T-helper 1 cell treated with Interleukin-12 subunit alpha and Interleukin-12 subunit beta and Interleukin-4 antibody, amounts not matched to agents 30 μg/mL and 1 μg/mL, for 36 hours (primary cell): ENCODE results near the gene COG7.
"Not testable (repeated sequence)": the region's sequence is repeated elsewhere in the genome, so short reads cannot be mapped to it uniquely, and the experiment has no call there.

ENCODE experiments used
- H3K27ac Mint-ChIP-seq: one replicate; pipeline ENCODE4 v1.8.0; 2021; ENCODE audit warnings: mild to moderate bottlenecking, mixed read lengths
- H3K27me3 Mint-ChIP-seq: one replicate; pipeline ENCODE4 v1.8.0; 2021; ENCODE audit warnings: low read depth, mixed read lengths
- H3K36me3 Mint-ChIP-seq: one replicate; pipeline ENCODE4 v1.8.0; 2021; ENCODE audit warnings: low read depth, mixed read lengths
- H3K4me1 Mint-ChIP-seq: one replicate; pipeline ENCODE4 v1.8.0; 2021; ENCODE audit warnings: low read depth, mixed read lengths
- H3K4me3 Mint-ChIP-seq: one replicate; pipeline ENCODE4 v1.8.0; 2021; ENCODE audit warnings: mild to moderate bottlenecking, moderate library complexity, mixed read lengths
- H3K9me3 Mint-ChIP-seq: one replicate; pipeline ENCODE4 v1.8.0; 2021; ENCODE audit warnings: mixed read lengths

COG7 gene

GRCh38 chr16:23377071-23377931 is 75.7 kb downstream of the COG7 start:
- Mint-ChIP-seq H3K9me3 (no peaks in the 10 kb centered on the region), H3K27me3 (no peaks in the 10 kb centered on the region), H3K36me3 (no peaks in the 10 kb centered on the region), H3K4me3 (no peak overlapping the region), H3K27ac (no peak overlapping the region), H3K4me1 (no peaks in the 10 kb centered on the region)

- Mint-ChIP-seq H3K4me3 (no peak overlapping the region), H3K27ac (no peak overlapping the region), H3K9me3 (no peaks in the 10 kb centered on the region), H3K4me1 (no peaks in the 10 kb centered on the region), H3K36me3 (no peaks in the 10 kb centered on the region), H3K27me3 (no peaks in the 10 kb centered on the region)
Measured at GRCh38 chr16:23375643-23376042, 77.3 kb downstream of the COG7 start.

GRCh38 chr16:23374721-23375510 is 78.1 kb downstream of the COG7 start:
- H3K27ac Mint-ChIP-seq = no peak overlapping the region
- H3K36me3 Mint-ChIP-seq = no peaks in the 10 kb centered on the region
- no peaks in the 10 kb centered on the region for H3K4me1 Mint-ChIP-seq
- no peaks in the 10 kb centered on the region for H3K9me3 Mint-ChIP-seq
- no peaks in the 10 kb centered on the region for H3K27me3 Mint-ChIP-seq
- H3K4me3 Mint-ChIP-seq = no peak overlapping the region

- H3K4me3 Mint-ChIP-seq = no peak overlapping the region
- no peaks in the 10 kb centered on the region for H3K9me3 Mint-ChIP-seq
- no peak overlapping the region for H3K27ac Mint-ChIP-seq
- H3K27me3 Mint-ChIP-seq = no peaks in the 10 kb centered on the region
- H3K36me3 Mint-ChIP-seq = no peaks in the 10 kb centered on the region
- no peaks in the 10 kb centered on the region for H3K4me1 Mint-ChIP-seq
Measured at GRCh38 chr16:23373436-23374219, 79.4 kb downstream of the COG7 start.

DNA sequence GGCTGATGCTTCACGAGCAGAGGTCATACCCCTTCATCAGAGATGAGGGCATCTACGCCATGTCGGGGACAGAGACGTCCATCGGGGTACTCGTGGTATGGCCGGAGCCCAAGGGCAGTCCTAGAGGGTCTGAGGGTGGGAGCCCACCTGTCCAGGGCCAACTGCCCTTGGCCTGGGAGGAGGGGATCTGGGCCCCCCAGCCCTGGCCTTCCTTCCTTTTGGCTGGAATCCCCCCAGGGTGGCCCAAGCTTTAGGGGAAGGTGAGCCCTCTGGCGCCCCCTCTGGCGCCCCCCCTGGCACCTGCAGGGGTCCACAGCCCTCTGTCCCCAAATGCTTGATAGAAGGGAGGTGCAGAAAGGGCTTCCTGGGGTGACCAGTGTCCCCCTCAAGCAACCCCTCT is 81.6 kb downstream of the COG7 start:
- no peaks in the 10 kb centered on the region for H3K9me3 Mint-ChIP-seq

GRCh38 chr16:23369416-23369815 is 83.6 kb downstream of the COG7 start:
- Mint-ChIP-seq H3K4me1 (peaks cover 9% of the 10 kb centered on the region), H3K9me3 (no peaks in the 10 kb centered on the region), H3K36me3 (no peaks in the 10 kb centered on the region), H3K27me3 (no peaks in the 10 kb centered on the region), H3K4me3 (no peak overlapping the region), H3K27ac (no peak overlapping the region)

More for the DNA sequence above, 81.6 kb downstream of the COG7 start:
- Mint-ChIP-seq H3K27ac (no peak overlapping the region), H3K4me1 (no peaks in the 10 kb centered on the region), H3K36me3 (no peaks in the 10 kb centered on the region), H3K27me3 (no peaks in the 10 kb centered on the region), H3K4me3 (no peak overlapping the region)

DNA sequence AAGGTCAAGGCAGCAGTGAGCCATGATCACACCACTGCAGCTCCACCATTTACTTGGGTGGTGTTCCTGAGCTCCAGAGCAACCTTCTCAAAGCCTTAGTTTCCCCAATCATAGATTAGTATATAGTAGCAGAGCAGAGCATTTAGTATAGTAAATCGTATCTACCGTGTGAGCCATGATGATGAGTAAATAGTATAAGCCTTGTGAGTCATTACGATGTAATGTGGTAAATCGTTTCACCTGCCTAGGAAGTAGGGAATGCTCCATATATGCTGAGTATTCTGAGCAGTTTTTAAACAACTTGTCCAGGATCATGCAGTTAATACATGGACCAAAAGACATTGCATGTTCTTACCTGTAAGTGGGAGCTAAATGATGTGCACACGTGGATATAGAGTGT is 84.5 kb downstream of the COG7 start:
- Mint-ChIP-seq H3K4me1 (peaks cover 9% of the 10 kb centered on the region), H3K36me3 (no peaks in the 10 kb centered on the region), H3K4me3 (no peak overlapping the region), H3K27ac (no peak overlapping the region), H3K27me3 (no peaks in the 10 kb centered on the region), H3K9me3 (no peaks in the 10 kb centered on the region)

- no peak overlapping the region for H3K27ac Mint-ChIP-seq
- H3K36me3 Mint-ChIP-seq = no peaks in the 10 kb centered on the region
- no peaks in the 10 kb centered on the region for H3K9me3 Mint-ChIP-seq
- peaks cover 9% of the 10 kb centered on the region for H3K4me1 Mint-ChIP-seq
- no peak overlapping the region for H3K4me3 Mint-ChIP-seq
- no peaks in the 10 kb centered on the region for H3K27me3 Mint-ChIP-seq
Measured at GRCh38 chr16:23367988-23368387, 85.0 kb downstream of the COG7 start.

GRCh38 chr16:23367564-23367963 is 85.4 kb downstream of the COG7 start:
- H3K36me3 Mint-ChIP-seq = no peaks in the 10 kb centered on the region
- H3K4me1 Mint-ChIP-seq = peaks cover 9% of the 10 kb centered on the region
- H3K4me3 Mint-ChIP-seq = no peak overlapping the region
- no peaks in the 10 kb centered on the region for H3K9me3 Mint-ChIP-seq
- H3K27me3 Mint-ChIP-seq = no peaks in the 10 kb centered on the region
- no peak overlapping the region for H3K27ac Mint-ChIP-seq

- not testable (repeated sequence) for H3K4me3 Mint-ChIP-seq, H3K4me1 Mint-ChIP-seq, H3K9me3 Mint-ChIP-seq, H3K27ac Mint-ChIP-seq, H3K27me3 Mint-ChIP-seq, H3K36me3 Mint-ChIP-seq
Measured at GRCh38 chr16:23366341-23366740, 86.6 kb downstream of the COG7 start.

DNA sequence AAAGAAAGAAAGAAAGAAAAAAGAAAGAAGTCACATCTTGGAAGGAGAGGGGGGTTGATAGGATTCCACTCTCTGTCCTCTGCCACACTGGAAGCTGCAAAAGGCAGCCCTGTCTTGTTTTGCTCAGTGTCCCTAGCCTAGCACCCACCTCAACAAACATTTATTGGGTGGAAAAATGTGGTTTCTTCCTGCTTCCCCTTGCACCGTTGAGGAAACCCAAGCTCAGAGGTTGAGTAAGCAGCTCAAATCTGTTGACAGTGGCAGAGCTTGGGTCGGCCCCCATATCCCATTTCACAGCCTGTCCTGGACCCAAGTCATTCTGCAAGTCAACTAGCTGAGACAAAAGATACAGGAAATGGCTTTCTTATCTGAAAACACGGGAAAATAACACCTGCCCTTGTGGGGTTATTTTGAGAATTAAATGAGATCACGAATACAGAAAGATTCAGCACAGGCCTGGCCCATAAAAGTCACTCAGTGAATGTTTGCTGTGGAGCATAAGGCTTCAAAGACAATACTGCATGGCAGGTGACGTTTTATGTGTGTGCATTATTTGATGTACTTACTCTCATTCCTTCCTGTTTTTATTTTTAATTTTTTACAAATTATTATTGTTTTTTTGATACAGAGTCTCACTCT is 87.3 kb downstream of the COG7 start:
- no peaks in the 10 kb centered on the region for H3K36me3 Mint-ChIP-seq
- no peak overlapping the region for H3K27ac Mint-ChIP-seq
- H3K9me3 Mint-ChIP-seq = no peaks in the 10 kb centered on the region
- H3K4me3 Mint-ChIP-seq = no peak overlapping the region
- H3K4me1 Mint-ChIP-seq = peaks cover 9% of the 10 kb centered on the region
- H3K27me3 Mint-ChIP-seq = no peaks in the 10 kb centered on the region

DNA sequence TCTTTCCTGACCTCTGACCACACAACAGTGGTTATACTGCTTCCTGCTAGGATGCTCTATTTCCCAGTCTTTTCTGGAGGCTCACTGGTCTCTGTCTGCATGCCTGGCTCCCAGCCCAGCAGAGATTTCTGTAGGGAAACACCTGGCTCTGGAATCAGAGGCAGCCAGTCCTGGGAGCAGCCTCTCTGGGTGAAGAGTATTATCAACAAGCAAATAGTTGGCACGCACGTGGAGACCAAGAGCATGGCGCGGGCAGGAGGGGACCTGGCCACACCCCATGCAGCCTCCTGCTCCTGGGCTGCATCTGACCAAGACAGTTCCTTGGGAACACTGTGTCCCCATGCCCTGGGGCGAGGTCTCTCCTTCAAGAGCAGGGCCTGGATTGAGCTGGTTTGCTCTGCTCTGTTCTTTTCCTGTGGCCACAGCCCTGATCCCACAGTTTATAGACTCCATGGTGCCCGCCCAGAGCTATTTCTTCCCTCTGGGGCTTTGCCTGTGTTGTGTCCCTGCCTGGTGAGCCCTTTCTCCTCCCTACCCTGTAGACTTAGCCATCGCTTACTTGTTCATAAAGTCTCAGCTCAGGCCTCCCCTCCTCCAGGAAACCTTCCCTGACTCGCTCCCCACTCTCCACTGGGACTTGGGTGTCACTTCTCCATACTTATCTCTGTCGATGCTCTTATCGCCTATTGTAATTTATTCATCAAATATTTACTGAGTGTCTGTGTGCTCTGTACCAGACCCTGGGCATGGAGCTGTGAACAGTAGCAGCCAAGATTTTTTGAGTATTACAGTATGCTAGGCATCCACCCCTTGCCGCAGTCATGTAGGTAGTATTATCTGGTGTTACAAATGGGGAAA is 90.3 kb downstream of the COG7 start:
- Mint-ChIP-seq H3K36me3 (no peaks in the 10 kb centered on the region), H3K9me3 (no peaks in the 10 kb centered on the region), H3K27me3 (no peaks in the 10 kb centered on the region), H3K27ac (no peak overlapping the region), H3K4me3 (no peak overlapping the region), H3K4me1 (peaks cover 9% of the 10 kb centered on the region)

- Mint-ChIP-seq H3K27me3 (no peaks in the 10 kb centered on the region), H3K27ac (no peak overlapping the region), H3K9me3 (no peaks in the 10 kb centered on the region), H3K36me3 (no peaks in the 10 kb centered on the region), H3K4me1 (no peaks in the 10 kb centered on the region), H3K4me3 (no peak overlapping the region)
Measured at GRCh38 chr16:23359092-23359760, 93.8 kb downstream of the COG7 start.
